Liver (tissue), 9 donors: ENCODE data around the gene MFSD6L. TPM values are rescaled to one million over a fixed set of nuclear protein-coding genes. Genes with fewer than 3 reads are reported as not detected.

Experiments used
- DNase-seq: peaks from one replicate; pipeline ENCODE4 v3.0.0-alpha.2; 2017; ENCODE audit warnings: low spot score
- H3K27ac ChIP-seq, 2 donors: one replicate each; pipeline ENCODE4 v1.7.0; 2013; ENCODE audit warnings: inconsistent platforms in 2 of 2, low read length in 2 of 2, control low read depth in 1 of 2, low read depth in 1 of 2, mild to moderate bottlenecking in 1 of 2
- H3K27me3 ChIP-seq, 4 donors: one replicate each; pipeline versions ENCODE4 v1.6.1 to v1.7.0; 2013; ENCODE audit warnings: low read length in 3 of 4, inconsistent platforms in 1 of 4, mild to moderate bottlenecking in 1 of 4, moderate library complexity in 1 of 4; ENCODE audit not compliant: control insufficient read depth in 4 of 4, insufficient read depth in 4 of 4
- H3K36me3 ChIP-seq, 4 donors: one replicate each; pipeline versions ENCODE4 v1.6.1 to v1.7.0; 2013; ENCODE audit warnings: low read length in 3 of 4, mild to moderate bottlenecking in 3 of 4, low read depth in 1 of 4, moderate library complexity in 1 of 4; ENCODE audit not compliant: control insufficient read depth in 4 of 4, insufficient read depth in 3 of 4
- H3K4me1 ChIP-seq, 4 donors: one replicate each; pipeline versions ENCODE4 v1.6.1 to v1.7.0; 2013; ENCODE audit warnings: low read length in 3 of 4, mild to moderate bottlenecking in 3 of 4, moderate library complexity in 1 of 4; ENCODE audit not compliant: control insufficient read depth in 4 of 4, insufficient read depth in 4 of 4
- H3K4me3 ChIP-seq, 3 donors: one replicate each; pipeline versions ENCODE4 v1.6.1 to v1.7.0; 2013; ENCODE audit warnings: low read length in 3 of 3, control low read depth in 1 of 3, low read depth in 1 of 3, mild to moderate bottlenecking in 1 of 3
- H3K9ac ChIP-seq, 2 donors: one replicate each; pipeline ENCODE4 v1.7.0; 2013; ENCODE audit warnings: low read length in 2 of 2, mild to moderate bottlenecking in 2 of 2, moderate library complexity in 2 of 2, control low read depth in 1 of 2, low read depth in 1 of 2
- H3K9me3 ChIP-seq, 4 donors: one replicate each; pipeline versions ENCODE4 v1.6.1 to v1.7.0; 2013; ENCODE audit warnings: low read length in 3 of 4; ENCODE audit not compliant: control insufficient read depth in 4 of 4
- FOXA1 ChIP-seq: IDR thresholded peaks from 2 replicates; pipeline ENCODE4 v1.6.1; 2016; ENCODE audit warnings: antibody characterized with exemption
- FOXA2 ChIP-seq: IDR thresholded peaks from 2 replicates; pipeline ENCODE4 v1.6.1; 2016; ENCODE audit warnings: antibody characterized with exemption
- GABPA ChIP-seq, 2 donors: IDR thresholded peaks in 1 of 2; conservative IDR thresholded peaks in 1 of 2; 2 replicates each; pipeline ENCODE4 v1.6.1; 2016; ENCODE audit warnings: antibody characterized with exemption in 2 of 2, mild to moderate bottlenecking in 1 of 2, moderate library complexity in 1 of 2
- HNF4A ChIP-seq, 2 donors: conservative IDR thresholded peaks; 2 replicates each; pipeline ENCODE4 v1.6.1; 2016; ENCODE audit warnings: antibody characterized with exemption in 2 of 2, mild to moderate bottlenecking in 2 of 2
- HNF4G ChIP-seq: IDR thresholded peaks from 2 replicates; pipeline ENCODE4 v1.6.1; 2016; ENCODE audit warnings: antibody characterized with exemption
- JUND ChIP-seq, 2 donors: IDR thresholded peaks; 2 replicates each; pipeline ENCODE4 v1.6.1; 2016; ENCODE audit warnings: antibody characterized with exemption in 2 of 2
- MAX ChIP-seq: IDR thresholded peaks from 2 replicates; pipeline ENCODE4 v1.6.1; 2016; ENCODE audit warnings: antibody characterized with exemption
- NR2F2 ChIP-seq: IDR thresholded peaks from 2 replicates; pipeline ENCODE4 v1.6.1; 2016; ENCODE audit warnings: antibody characterized with exemption
- RAD21 ChIP-seq, 2 donors: IDR thresholded peaks; 2 replicates each; pipeline ENCODE4 v1.6.1; 2016; ENCODE audit warnings: antibody characterized with exemption in 2 of 2, mild to moderate bottlenecking in 2 of 2
- RXRA ChIP-seq, 2 donors: IDR thresholded peaks; 2 replicates each; pipeline ENCODE4 v1.6.1; 2017 to 2018; ENCODE audit warnings: antibody characterized with exemption in 2 of 2, mild to moderate bottlenecking in 1 of 2
- SP1 ChIP-seq: IDR thresholded peaks from 2 replicates; pipeline ENCODE4 v1.6.1; 2018; ENCODE audit warnings: antibody characterized with exemption, mild to moderate bottlenecking
- WGBS: extraction: QIAGEN DNeasy Blood & Tissue Kit; methylation state at CpG from one replicate; pipeline ENCODE4 v1.1.7; 2013; 5-methylcytosine and 5-hydroxymethylcytosine counted together
- polyA plus RNA-seq, 2 donors: library from polyadenylated mRNA; stranded (reverse) in 1 of 2; unstranded in 1 of 2; fragments of 200-250 nt in 1 of 2; fragments of >200 nt in 1 of 2; fragmentation: Nextera tagmentation in 1 of 2; extraction: Ambion mirVana in 1 of 2; gene quantifications; one replicate each; pipeline versions ENCODE4 v1.2.1 to v1.2.3, GENCODE V29; 2013 to 2015
- total RNA-seq, 2 donors: library from RNA; depleted of rRNA; stranded (reverse); fragments of >200 nt; gene quantifications; one replicate each; pipeline ENCODE4 v1.2.3, GENCODE V29; 2014
- TF ChIP-seq, protein P1 (sequence below): IDR thresholded peaks from 2 replicates; pipeline ENCODE4 v1.6.1; 2016; ENCODE audit warnings: antibody characterized with exemption
- TF ChIP-seq, protein P2 (sequence below): fragments of 150-350 bp; IDR thresholded peaks from 2 replicates; pipeline ENCODE4 v1.5.1; 2017; ENCODE audit warnings: improper control_type of control experiment, low read depth, low read length; ENCODE audit not compliant: missing input control
- TF ChIP-seq, protein P3 (sequence below): IDR thresholded peaks from 2 replicates; pipeline ENCODE4 v1.6.1; 2016; ENCODE audit warnings: antibody characterized with exemption
- TF ChIP-seq, protein P4 (sequence below): IDR thresholded peaks from 2 replicates; pipeline ENCODE4 v1.6.1; 2016; ENCODE audit warnings: antibody characterized with exemption, mild to moderate bottlenecking
- donor health status: healthy.
- donor health status: healthy.
- donor health status: healthy.
- donor health status: healthy.
- donor health status: healthy.

Gene MFSD6L
- total and polyA plus RNA-seq, 4 donors: 0.03 to 0.25 (median 0.05) TPM; not detected in 1

GRCh38 chr17:8823279-8823678 lies 24.1 kb upstream of the MFSD6L start:
- 86% methylated on average over 5 of the region's 5 CpGs for WGBS
- H3K27ac ChIP-seq: no peak overlapping the region
- no peaks in the 10 kb centered on the region for H3K36me3 ChIP-seq
- H3K27me3 ChIP-seq: peaks cover 0 to 3% (median 0%) of the 10 kb centered on the region in 4 donors
- H3K9me3 ChIP-seq: peaks cover 0 to 4% (median 1%) of the 10 kb centered on the region in 4 donors
- DNase-seq: no peak
- no peak overlapping the region for H3K4me3 ChIP-seq
- TF ChIP-seq HNF4G: no peak
- TF ChIP-seq, protein P1, sequence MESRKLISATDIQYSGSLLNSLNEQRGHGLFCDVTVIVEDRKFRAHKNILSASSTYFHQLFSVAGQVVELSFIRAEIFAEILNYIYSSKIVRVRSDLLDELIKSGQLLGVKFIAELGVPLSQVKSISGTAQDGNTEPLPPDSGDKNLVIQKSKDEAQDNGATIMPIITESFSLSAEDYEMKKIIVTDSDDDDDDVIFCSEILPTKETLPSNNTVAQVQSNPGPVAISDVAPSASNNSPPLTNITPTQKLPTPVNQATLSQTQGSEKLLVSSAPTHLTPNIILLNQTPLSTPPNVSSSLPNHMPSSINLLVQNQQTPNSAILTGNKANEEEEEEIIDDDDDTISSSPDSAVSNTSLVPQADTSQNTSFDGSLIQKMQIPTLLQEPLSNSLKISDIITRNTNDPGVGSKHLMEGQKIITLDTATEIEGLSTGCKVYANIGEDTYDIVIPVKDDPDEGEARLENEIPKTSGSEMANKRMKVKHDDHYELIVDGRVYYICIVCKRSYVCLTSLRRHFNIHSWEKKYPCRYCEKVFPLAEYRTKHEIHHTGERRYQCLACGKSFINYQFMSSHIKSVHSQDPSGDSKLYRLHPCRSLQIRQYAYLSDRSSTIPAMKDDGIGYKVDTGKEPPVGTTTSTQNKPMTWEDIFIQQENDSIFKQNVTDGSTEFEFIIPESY: no peak
- TF ChIP-seq SP1: no peak
- no peak for TF ChIP-seq FOXA1
- TF ChIP-seq RAD21 (IDR thresholded peaks at IDR 0.05): no peak
- no peak for TF ChIP-seq FOXA2
- no peak for TF ChIP-seq HNF4A (conservative IDR thresholded peaks at IDR 0.05)
- TF ChIP-seq, protein P2, sequence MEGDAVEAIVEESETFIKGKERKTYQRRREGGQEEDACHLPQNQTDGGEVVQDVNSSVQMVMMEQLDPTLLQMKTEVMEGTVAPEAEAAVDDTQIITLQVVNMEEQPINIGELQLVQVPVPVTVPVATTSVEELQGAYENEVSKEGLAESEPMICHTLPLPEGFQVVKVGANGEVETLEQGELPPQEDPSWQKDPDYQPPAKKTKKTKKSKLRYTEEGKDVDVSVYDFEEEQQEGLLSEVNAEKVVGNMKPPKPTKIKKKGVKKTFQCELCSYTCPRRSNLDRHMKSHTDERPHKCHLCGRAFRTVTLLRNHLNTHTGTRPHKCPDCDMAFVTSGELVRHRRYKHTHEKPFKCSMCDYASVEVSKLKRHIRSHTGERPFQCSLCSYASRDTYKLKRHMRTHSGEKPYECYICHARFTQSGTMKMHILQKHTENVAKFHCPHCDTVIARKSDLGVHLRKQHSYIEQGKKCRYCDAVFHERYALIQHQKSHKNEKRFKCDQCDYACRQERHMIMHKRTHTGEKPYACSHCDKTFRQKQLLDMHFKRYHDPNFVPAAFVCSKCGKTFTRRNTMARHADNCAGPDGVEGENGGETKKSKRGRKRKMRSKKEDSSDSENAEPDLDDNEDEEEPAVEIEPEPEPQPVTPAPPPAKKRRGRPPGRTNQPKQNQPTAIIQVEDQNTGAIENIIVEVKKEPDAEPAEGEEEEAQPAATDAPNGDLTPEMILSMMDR: no peak
- no peak for TF ChIP-seq RXRA (IDR thresholded peaks at IDR 0.05)
- no peak for TF ChIP-seq MAX
- no peak for TF ChIP-seq NR2F2
- TF ChIP-seq GABPA (IDR thresholded peaks at IDR 0.05 in 1 of 2, conservative IDR thresholded peaks at IDR 0.05 in 1 of 2): no peak
- TF ChIP-seq, protein P3, sequence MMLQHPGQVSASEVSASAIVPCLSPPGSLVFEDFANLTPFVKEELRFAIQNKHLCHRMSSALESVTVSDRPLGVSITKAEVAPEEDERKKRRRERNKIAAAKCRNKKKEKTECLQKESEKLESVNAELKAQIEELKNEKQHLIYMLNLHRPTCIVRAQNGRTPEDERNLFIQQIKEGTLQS: no peak
- no peak for TF ChIP-seq JUND (IDR thresholded peaks at IDR 0.05)
- H3K9ac ChIP-seq: no peak overlapping the region
- no peaks in the 10 kb centered on the region for H3K4me1 ChIP-seq

DNA sequence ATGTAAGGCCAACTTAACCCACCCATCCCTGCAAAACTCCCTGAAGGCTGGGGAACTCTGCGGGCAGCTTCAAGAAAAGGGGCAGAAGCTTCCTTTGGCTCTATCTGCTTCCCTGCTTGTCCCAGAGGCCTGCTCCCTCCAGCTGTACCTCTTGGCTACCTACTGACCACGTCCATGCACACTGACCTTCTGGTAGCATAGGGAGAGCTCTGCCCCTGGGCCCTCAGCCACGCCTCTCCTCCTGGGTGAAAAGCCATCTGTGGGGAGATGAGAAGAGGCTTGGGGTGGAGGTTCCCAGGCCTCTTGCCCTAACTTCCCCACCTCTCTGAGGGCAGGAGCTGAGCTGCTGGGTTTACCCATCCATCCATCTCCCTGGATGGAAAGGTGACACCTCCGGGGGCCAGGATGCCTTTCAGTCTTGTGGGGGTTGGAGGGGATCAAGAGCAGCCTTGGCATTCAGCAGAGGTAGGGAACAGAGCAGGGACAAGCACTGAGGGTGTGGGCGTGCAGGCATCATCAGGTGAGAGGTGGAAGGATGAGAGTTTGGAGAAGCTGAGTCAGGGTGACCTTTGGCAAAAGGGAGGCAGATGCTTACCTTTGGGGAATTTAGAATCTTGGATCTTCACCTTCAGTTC lies 23.4 kb upstream of the MFSD6L start:
- H3K4me1 ChIP-seq: no peaks in the 10 kb centered on the region
- no peak overlapping the region for H3K27ac ChIP-seq
- no peak overlapping the region for H3K4me3 ChIP-seq
- 81% methylated on average over 5 of the region's 5 CpGs for WGBS
- no peaks in the 10 kb centered on the region for H3K36me3 ChIP-seq
- no peak for DNase-seq
- peaks cover 0 to 4% (median 1%) of the 10 kb centered on the region in 4 donors for H3K9me3 ChIP-seq
- no peak overlapping the region for H3K9ac ChIP-seq
- H3K27me3 ChIP-seq: peaks cover 0 to 6% (median 2%) of the 10 kb centered on the region in 4 donors
- TF ChIP-seq JUND (IDR thresholded peaks at IDR 0.05) (no peak), RXRA (IDR thresholded peaks at IDR 0.05) (no peak), FOXA2 (no peak), FOXA1 (no peak)
- TF ChIP-seq, protein P4, sequence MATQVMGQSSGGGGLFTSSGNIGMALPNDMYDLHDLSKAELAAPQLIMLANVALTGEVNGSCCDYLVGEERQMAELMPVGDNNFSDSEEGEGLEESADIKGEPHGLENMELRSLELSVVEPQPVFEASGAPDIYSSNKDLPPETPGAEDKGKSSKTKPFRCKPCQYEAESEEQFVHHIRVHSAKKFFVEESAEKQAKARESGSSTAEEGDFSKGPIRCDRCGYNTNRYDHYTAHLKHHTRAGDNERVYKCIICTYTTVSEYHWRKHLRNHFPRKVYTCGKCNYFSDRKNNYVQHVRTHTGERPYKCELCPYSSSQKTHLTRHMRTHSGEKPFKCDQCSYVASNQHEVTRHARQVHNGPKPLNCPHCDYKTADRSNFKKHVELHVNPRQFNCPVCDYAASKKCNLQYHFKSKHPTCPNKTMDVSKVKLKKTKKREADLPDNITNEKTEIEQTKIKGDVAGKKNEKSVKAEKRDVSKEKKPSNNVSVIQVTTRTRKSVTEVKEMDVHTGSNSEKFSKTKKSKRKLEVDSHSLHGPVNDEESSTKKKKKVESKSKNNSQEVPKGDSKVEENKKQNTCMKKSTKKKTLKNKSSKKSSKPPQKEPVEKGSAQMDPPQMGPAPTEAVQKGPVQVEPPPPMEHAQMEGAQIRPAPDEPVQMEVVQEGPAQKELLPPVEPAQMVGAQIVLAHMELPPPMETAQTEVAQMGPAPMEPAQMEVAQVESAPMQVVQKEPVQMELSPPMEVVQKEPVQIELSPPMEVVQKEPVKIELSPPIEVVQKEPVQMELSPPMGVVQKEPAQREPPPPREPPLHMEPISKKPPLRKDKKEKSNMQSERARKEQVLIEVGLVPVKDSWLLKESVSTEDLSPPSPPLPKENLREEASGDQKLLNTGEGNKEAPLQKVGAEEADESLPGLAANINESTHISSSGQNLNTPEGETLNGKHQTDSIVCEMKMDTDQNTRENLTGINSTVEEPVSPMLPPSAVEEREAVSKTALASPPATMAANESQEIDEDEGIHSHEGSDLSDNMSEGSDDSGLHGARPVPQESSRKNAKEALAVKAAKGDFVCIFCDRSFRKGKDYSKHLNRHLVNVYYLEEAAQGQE: no peak
- TF ChIP-seq, protein P1: no peak
- TF ChIP-seq, protein P3: no peak
